GM12878 (cell line): ENCODE results near the gene RAB31. TPM values are rescaled to one million over a fixed set of nuclear protein-coding genes. Genes with fewer than 3 reads are reported as not detected.

ENCODE experiments used
- ATAC-seq: fragments of 200-7000 bp; cut with Tn5 transposase; 3 replicates; pipeline ENCODE4 v1.9.1; 2020; ENCODE audit warnings: mild to moderate bottlenecking, moderate library complexity
- BruUV-seq: library from RNA; stranded (reverse); fragments of 400-500 nt; replicated peaks from 2 replicates; lab custom pipeline; 2021; lab: Mats Ljungman, UMichigan
- CTCF ChIA-PET: fragments of 300-600 bp; sonication (Branson Sonifier 250); formaldehyde crosslinking; extraction: SDS; loops from one replicate; lab custom pipeline; 2021; ENCODE audit warnings: inconsistent platforms; lab: Yijun Ruan, JAX
- POLR2A ChIA-PET: fragments of 350-600 bp; formaldehyde crosslinking; extraction: SDS; loops from one replicate; lab custom pipeline; 2021; ENCODE audit warnings: inconsistent platforms; lab: Charles Lee
- RAD21 ChIA-PET: fragments of 300-600 bp; sonication (Branson Sonifier 250); formaldehyde crosslinking; loops from one replicate; lab custom pipeline; 2023; ENCODE audit warnings: antibody characterized with exemption; ENCODE audit not compliant: unreplicated experiment; lab: Charles Lee
- SMC1A ChIA-PET: fragments of 300-600 bp; sonication (Branson Sonifier 250); formaldehyde crosslinking; loops from one replicate; lab custom pipeline; 2023; ENCODE audit not compliant: unreplicated experiment, uncharacterized antibody; lab: Charles Lee
- DNase-seq: peaks from one replicate; pipeline ENCODE4 v3.0.0-alpha.2; 2011; ENCODE audit warnings: low read depth, low spot score
- FAIRE-seq: peaks from 3 replicates; lab custom pipeline; 2011; peaks lifted over from hg19 to GRCh38; lab: Jason Lieb, UNC
- H2AFZ ChIP-seq: 2 replicates; pipeline ENCODE4 v1.6.0; 2011; ENCODE audit warnings: low read depth, low read length, control low read depth; ENCODE audit not compliant: control insufficient read depth
- H3K27ac ChIP-seq: 2 replicates; pipeline ENCODE4 v1.5.1; 2011; ENCODE audit warnings: control low read depth; ENCODE audit not compliant: control insufficient read depth, insufficient read depth
- H3K27me3 ChIP-seq, 2 experiments: replicated peaks in 1 of 2; 2 replicates each; pipeline versions ENCODE4 v1.6.0 to v1.6.1; 2011; ENCODE audit warnings: low read length in 1 of 2; ENCODE audit not compliant: control insufficient read depth in 2 of 2, insufficient read depth in 2 of 2
- H3K36me3 ChIP-seq, 2 experiments: 2 replicates each; pipeline ENCODE4 v1.5.1; 2011; ENCODE audit warnings: low read length in 1 of 2; ENCODE audit not compliant: control insufficient read depth in 2 of 2, insufficient read depth in 2 of 2
- H3K4me1 ChIP-seq: 2 replicates; pipeline ENCODE4 v1.6.1; 2011; ENCODE audit warnings: mild to moderate bottlenecking, low read length, moderate library complexity, mixed read lengths; ENCODE audit not compliant: control insufficient read depth, insufficient read depth
- H3K4me2 ChIP-seq: 2 replicates; pipeline ENCODE4 v1.6.0; 2011; ENCODE audit warnings: control low read depth; ENCODE audit not compliant: control insufficient read depth, insufficient read depth
- H3K4me3 ChIP-seq: fragments of 200-600 bp; sonication (generic); 2 replicates; pipeline ENCODE4 v1.5.1; 2016
- H3K79me2 ChIP-seq: 2 replicates; pipeline ENCODE4 v1.6.0; 2011; ENCODE audit warnings: low read length; ENCODE audit not compliant: control insufficient read depth, insufficient read depth
- H3K9ac ChIP-seq: 2 replicates; pipeline ENCODE4 v1.8.0; 2011; ENCODE audit warnings: low read length, control low read depth, mixed read lengths; ENCODE audit not compliant: control insufficient read depth, insufficient read depth
- H3K9me3 ChIP-seq: replicated peaks from 3 replicates; pipeline ENCODE4 v1.5.1; 2011; ENCODE audit warnings: mild to moderate bottlenecking, low read length; ENCODE audit not compliant: control insufficient read depth, insufficient read depth
- H4K20me1 ChIP-seq: 2 replicates; pipeline ENCODE4 v1.6.0; 2011; ENCODE audit not compliant: control insufficient read depth, insufficient read depth
- CBFB ChIP-seq: IDR thresholded peaks from 2 replicates; pipeline ENCODE4 v1.6.1; 2016; ENCODE audit warnings: antibody characterized with exemption, low read depth
- EGR1 ChIP-seq, 2 experiments: IDR thresholded peaks; 1 replicate in 1 of 2; 2 replicates in 1 of 2; pipeline ENCODE4 v1.6.1; 2011 to 2012; ENCODE audit warnings: low read depth in 2 of 2, low read length in 2 of 2, borderline replicate concordance in 1 of 2, mild to moderate bottlenecking in 1 of 2, moderate library complexity in 1 of 2
- KAT2A ChIP-seq: conservative IDR thresholded peaks from 2 replicates; pipeline ENCODE4 v1.6.1; 2011; ENCODE audit warnings: low read depth, low read length; ENCODE audit not compliant: control insufficient read depth
- LARP7 ChIP-seq: fragments of 450-650 bp; IDR thresholded peaks from 2 replicates; pipeline ENCODE4 v1.6.1; 2017; ENCODE audit warnings: mild to moderate bottlenecking
- NR2C1 ChIP-seq: fragments of 450-650 bp; IDR thresholded peaks from 2 replicates; pipeline ENCODE4 v1.6.1; 2017; ENCODE audit warnings: antibody characterized with exemption, mild to moderate bottlenecking, moderate library complexity
- RB1 ChIP-seq: fragments of 450-650 bp; formaldehyde crosslinking; IDR thresholded peaks from 2 replicates; pipeline ENCODE4 v1.6.1; 2017; ENCODE audit warnings: mild to moderate bottlenecking, borderline replicate concordance
- SIX5 ChIP-seq: IDR thresholded peaks from 2 replicates; pipeline ENCODE4 v1.6.1; 2011; ENCODE audit warnings: mild to moderate bottlenecking, low read depth, low read length, moderate library complexity; ENCODE audit not compliant: severe bottlenecking
- SMARCA5 ChIP-seq: fragments of 450-650 bp; IDR thresholded peaks from 2 replicates; pipeline ENCODE4 v1.6.1; 2017; ENCODE audit warnings: mild to moderate bottlenecking
- ZNF384 ChIP-seq: IDR thresholded peaks from 2 replicates; pipeline ENCODE4 v1.6.1; 2012; ENCODE audit warnings: low read depth, mild to moderate bottlenecking, low read length, improper control_type of control experiment, borderline replicate concordance
- WGBS: methylation state at CpG from one replicate; pipeline ENCODE4 v1.1.6; 2016; ENCODE audit warnings: low lambda C conversion rate; ENCODE audit not compliant: insufficient replicate concordance, insufficient coverage; ENCODE audit errors: missing lambda C conversion rate; 5-methylcytosine and 5-hydroxymethylcytosine counted together
- in situ Hi-C: fragments of 300-500 bp; cut with MboI; formaldehyde crosslinking; loops from 9 replicates; pipeline ENCODE4 v1.14.3; 2018; ENCODE audit warnings: mixed read lengths
- intact Hi-C: fragments of 100-400 bp; cut with micrococcal nuclease; formaldehyde crosslinking; loops from one replicate; pipeline ENCODE4 v1.14.2; 2022; ENCODE audit not compliant: unreplicated experiment
- polyA plus RNA-seq, 11 experiments: library from polyadenylated mRNA; depleted of rRNA in 4 of 11; unstranded in 6 of 11; stranded (reverse) in 5 of 11; fragments of >200 nt; fragmentation: Nextera tagmentation in 4 of 11; fragmentation: Illumina TruSeq in 1 of 11; extraction: Ambion mirVana in 4 of 11; extraction: Trizol in 1 of 11; gene quantifications; 1 replicate in 1 of 11; 2 replicates in 10 of 11; pipeline versions ENCODE4 v1.2.1 to v1.2.3, GENCODE V29; 2011 to 2016; ENCODE audit warnings: inconsistent platforms in 2 of 11, missing spikeins in 2 of 11, low read depth in 1 of 11
- total RNA-seq, 4 experiments: library from RNA; depleted of rRNA in 3 of 4; stranded (reverse); fragments of >200 nt in 3 of 4; fragmentation: Illumina TruSeq in 1 of 4; extraction: Trizol in 1 of 4; gene quantifications; 2 replicates each; pipeline versions ENCODE4 v1.2.1 to v1.2.3, GENCODE V29; 2013 to 2021
- TF ChIP-seq, protein P1 (sequence below): fragments of 450-650 bp; formaldehyde crosslinking; IDR thresholded peaks from 2 replicates; pipeline ENCODE4 v1.4.0; 2020; ENCODE audit warnings: mild to moderate bottlenecking, moderate library complexity
- TF ChIP-seq, protein P2 (sequence below): fragments of 450-650 bp; conservative IDR thresholded peaks from 2 replicates; pipeline ENCODE4 v1.6.1; 2017; ENCODE audit warnings: mild to moderate bottlenecking, moderate library complexity
- TF ChIP-seq, protein P3 (sequence below): fragments of 450-650 bp; IDR thresholded peaks from 2 replicates; pipeline ENCODE4 v1.6.1; 2017; ENCODE audit warnings: mild to moderate bottlenecking, low read depth, inconsistent platforms; ENCODE audit not compliant: poor library complexity, severe bottlenecking

RAB31 gene
- total and polyA plus RNA-seq, 10 of the 15 experiments (the other 5 are each of a cell fraction or from before 2014, with no cell fraction given), result 0.80 to 23.3 (median 12.2) TPM

DNA sequence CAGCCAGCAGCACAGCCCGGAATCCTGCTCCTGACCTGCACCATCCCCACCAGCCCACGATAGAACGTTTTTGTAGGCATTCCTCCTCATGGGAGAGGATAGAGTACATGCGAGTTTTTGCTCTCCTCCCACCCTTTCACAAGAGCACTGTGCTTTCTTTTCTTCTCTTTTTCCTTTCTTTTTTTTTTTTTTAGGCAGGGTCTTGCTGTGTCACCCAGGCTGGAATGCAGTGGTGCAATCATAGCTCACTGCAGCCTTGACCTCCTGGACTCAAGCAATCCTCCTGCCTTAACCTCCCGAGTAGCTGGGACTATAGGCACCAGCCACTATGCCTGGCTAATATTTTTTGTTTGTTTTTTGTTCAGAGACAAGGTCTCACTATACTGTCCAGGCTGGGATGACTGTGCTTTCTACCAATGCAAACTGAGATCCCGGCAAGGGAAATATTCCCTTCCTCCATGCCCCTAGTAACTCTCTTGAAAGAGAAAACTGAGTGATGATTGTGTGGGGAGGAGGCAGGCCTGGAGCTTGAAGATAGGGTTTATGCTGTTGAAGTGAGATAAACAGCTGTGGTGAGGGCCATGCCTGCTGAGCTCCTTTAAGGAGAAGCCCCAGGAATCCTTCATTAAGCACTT lies 95.1 kb downstream of the RAB31 start (continued):
- TF ChIP-seq, protein P1, sequence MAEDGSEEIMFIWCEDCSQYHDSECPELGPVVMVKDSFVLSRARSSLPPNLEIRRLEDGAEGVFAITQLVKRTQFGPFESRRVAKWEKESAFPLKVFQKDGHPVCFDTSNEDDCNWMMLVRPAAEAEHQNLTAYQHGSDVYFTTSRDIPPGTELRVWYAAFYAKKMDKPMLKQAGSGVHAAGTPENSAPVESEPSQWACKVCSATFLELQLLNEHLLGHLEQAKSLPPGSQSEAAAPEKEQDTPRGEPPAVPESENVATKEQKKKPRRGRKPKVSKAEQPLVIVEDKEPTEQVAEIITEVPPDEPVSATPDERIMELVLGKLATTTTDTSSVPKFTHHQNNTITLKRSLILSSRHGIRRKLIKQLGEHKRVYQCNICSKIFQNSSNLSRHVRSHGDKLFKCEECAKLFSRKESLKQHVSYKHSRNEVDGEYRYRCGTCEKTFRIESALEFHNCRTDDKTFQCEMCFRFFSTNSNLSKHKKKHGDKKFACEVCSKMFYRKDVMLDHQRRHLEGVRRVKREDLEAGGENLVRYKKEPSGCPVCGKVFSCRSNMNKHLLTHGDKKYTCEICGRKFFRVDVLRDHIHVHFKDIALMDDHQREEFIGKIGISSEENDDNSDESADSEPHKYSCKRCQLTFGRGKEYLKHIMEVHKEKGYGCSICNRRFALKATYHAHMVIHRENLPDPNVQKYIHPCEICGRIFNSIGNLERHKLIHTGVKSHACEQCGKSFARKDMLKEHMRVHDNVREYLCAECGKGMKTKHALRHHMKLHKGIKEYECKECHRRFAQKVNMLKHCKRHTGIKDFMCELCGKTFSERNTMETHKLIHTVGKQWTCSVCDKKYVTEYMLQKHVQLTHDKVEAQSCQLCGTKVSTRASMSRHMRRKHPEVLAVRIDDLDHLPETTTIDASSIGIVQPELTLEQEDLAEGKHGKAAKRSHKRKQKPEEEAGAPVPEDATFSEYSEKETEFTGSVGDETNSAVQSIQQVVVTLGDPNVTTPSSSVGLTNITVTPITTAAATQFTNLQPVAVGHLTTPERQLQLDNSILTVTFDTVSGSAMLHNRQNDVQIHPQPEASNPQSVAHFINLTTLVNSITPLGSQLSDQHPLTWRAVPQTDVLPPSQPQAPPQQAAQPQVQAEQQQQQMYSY (CRISPR knock-in tag), result no peak
- no peak for TF ChIP-seq EGR1 (IDR thresholded peaks at IDR 0.05; ENCODE audit: borderline replicate concordance in 1 of 2, low read depth in 2 of 2, low read length in 2 of 2)

- H3K36me3 ChIP-seq, result no peaks in the 10 kb centered on the region
- H3K27me3 ChIP-seq, result no peaks in the 10 kb centered on the region; a peak in 1 of 4 replicates
- DNase-seq (no peak), FAIRE-seq (no peak), ATAC-seq (no peak)
- H3K9ac ChIP-seq, result no peak overlapping the region
- ChIA-PET RAD21 (no interaction called here), CTCF (no interaction called here), SMC1A (interaction anchor here (0.6 to 0.7 kb wide), 2 partner anchors 67 to 105 kb away, joined by 3 read pairs; no protein-coding TSS in a partner anchor), POLR2A (no interaction called here)
- H3K27ac ChIP-seq, result no peak overlapping the region
- H3K4me2 ChIP-seq, result no peak overlapping the region
- in situ Hi-C loops (no loop called here), intact Hi-C loops (no loop called here)
- no TSS peak for BruUV-seq
- H2AFZ ChIP-seq, result no peak overlapping the region
- 91% methylated on average over 19 of the region's 19 CpGs for WGBS
- H3K9me3 ChIP-seq, result no peaks in the 10 kb centered on the region
- H3K4me1 ChIP-seq, result no peaks in the 10 kb centered on the region
- H3K4me3 ChIP-seq, result no peak overlapping the region
- no peaks in the 10 kb centered on the region for H4K20me1 ChIP-seq
- H3K79me2 ChIP-seq, result no peaks in the 10 kb centered on the region
- TF ChIP-seq, protein P2, sequence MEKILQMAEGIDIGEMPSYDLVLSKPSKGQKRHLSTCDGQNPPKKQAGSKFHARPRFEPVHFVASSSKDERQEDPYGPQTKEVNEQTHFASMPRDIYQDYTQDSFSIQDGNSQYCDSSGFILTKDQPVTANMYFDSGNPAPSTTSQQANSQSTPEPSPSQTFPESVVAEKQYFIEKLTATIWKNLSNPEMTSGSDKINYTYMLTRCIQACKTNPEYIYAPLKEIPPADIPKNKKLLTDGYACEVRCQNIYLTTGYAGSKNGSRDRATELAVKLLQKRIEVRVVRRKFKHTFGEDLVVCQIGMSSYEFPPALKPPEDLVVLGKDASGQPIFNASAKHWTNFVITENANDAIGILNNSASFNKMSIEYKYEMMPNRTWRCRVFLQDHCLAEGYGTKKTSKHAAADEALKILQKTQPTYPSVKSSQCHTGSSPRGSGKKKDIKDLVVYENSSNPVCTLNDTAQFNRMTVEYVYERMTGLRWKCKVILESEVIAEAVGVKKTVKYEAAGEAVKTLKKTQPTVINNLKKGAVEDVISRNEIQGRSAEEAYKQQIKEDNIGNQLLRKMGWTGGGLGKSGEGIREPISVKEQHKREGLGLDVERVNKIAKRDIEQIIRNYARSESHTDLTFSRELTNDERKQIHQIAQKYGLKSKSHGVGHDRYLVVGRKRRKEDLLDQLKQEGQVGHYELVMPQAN, result no peak
- TF ChIP-seq ZNF384 (no peak), LARP7 (no peak), SIX5 (no peak), CBFB (no peak), KAT2A (no peak), NR2C1 (no peak), SMARCA5 (no peak), RB1 (no peak)
- TF ChIP-seq, protein P3, sequence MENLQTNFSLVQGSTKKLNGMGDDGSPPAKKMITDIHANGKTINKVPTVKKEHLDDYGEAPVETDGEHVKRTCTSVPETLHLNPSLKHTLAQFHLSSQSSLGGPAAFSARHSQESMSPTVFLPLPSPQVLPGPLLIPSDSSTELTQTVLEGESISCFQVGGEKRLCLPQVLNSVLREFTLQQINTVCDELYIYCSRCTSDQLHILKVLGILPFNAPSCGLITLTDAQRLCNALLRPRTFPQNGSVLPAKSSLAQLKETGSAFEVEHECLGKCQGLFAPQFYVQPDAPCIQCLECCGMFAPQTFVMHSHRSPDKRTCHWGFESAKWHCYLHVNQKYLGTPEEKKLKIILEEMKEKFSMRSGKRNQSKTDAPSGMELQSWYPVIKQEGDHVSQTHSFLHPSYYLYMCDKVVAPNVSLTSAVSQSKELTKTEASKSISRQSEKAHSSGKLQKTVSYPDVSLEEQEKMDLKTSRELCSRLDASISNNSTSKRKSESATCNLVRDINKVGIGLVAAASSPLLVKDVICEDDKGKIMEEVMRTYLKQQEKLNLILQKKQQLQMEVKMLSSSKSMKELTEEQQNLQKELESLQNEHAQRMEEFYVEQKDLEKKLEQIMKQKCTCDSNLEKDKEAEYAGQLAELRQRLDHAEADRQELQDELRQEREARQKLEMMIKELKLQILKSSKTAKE, result no peak
Observed at GRCh38 chr18:9803698-9804516, 95.8 kb downstream of the RAB31 start.
